Activated CD8-positive, alpha-beta T cell treated with anti-CD3 and anti-CD28 coated beads for 36 hours (primary cell): ENCODE measurements around the gene VPS37D. TPM values are rescaled to one million over a fixed set of nuclear protein-coding genes. Genes with fewer than 3 reads are reported as not detected.
"Not testable (repeated sequence)": the region's sequence is repeated elsewhere in the genome, so short reads cannot be mapped to it uniquely, and the experiment has no call there.

ENCODE experiments used
- ATAC-seq: fragments of 200-7000 bp; cut with Tn5 transposase; one replicate; pipeline ENCODE4 v1.10.0; 2021; ENCODE audit warnings: mild to moderate bottlenecking, moderate library complexity
- CTCF ChIA-PET: fragments of 350-600 bp; sonication (Branson Sonifier 250); formaldehyde crosslinking; loops from one replicate; lab custom pipeline; 2021; ENCODE audit warnings: antibody characterized with exemption; lab: Charles Lee
- POLR2A ChIA-PET: fragments of 350-600 bp; sonication (Branson Sonifier 250); formaldehyde crosslinking; loops from one replicate; lab custom pipeline; 2021; ENCODE audit warnings: antibody characterized with exemption; lab: Charles Lee
- DNase-seq: peaks from one replicate; pipeline ENCODE4 v3.0.0-alpha.2; 2020
- H3K27ac Mint-ChIP-seq: one replicate; pipeline ENCODE4 v1.8.0; 2021; ENCODE audit warnings: mild to moderate bottlenecking, mixed read lengths
- H3K27me3 Mint-ChIP-seq: one replicate; pipeline ENCODE4 v1.8.0; 2021; ENCODE audit warnings: mixed read lengths
- H3K36me3 Mint-ChIP-seq: one replicate; pipeline ENCODE4 v1.8.0; 2021; ENCODE audit warnings: low read depth, mixed read lengths
- H3K4me1 Mint-ChIP-seq: one replicate; pipeline ENCODE4 v1.8.0; 2021; ENCODE audit warnings: low read depth, mixed read lengths
- H3K4me3 Mint-ChIP-seq: one replicate; pipeline ENCODE4 v1.8.0; 2021; ENCODE audit warnings: mild to moderate bottlenecking, moderate library complexity, mixed read lengths
- H3K9me3 Mint-ChIP-seq: one replicate; pipeline ENCODE4 v1.8.0; 2021; ENCODE audit warnings: mixed read lengths
- intact Hi-C: fragments of 100-400 bp; cut with micrococcal nuclease; formaldehyde crosslinking; loops from one replicate; pipeline ENCODE4 v1.10.0; 2022
- total RNA-seq, 2 experiments: library from RNA; stranded (reverse); gene quantifications; one replicate each; pipeline ENCODE4 v1.2.3, GENCODE V29; 2021
- TF ChIP-seq, protein P1 (sequence below): fragments of 200-600 bp; IDR thresholded peaks from one replicate; pipeline ENCODE4 v1.8.0; 2022; ENCODE audit warnings: antibody characterized with exemption, mild to moderate bottlenecking

Gene VPS37D, protein sequence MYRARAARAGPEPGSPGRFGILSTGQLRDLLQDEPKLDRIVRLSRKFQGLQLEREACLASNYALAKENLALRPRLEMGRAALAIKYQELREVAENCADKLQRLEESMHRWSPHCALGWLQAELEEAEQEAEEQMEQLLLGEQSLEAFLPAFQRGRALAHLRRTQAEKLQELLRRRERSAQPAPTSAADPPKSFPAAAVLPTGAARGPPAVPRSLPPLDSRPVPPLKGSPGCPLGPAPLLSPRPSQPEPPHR
- 1 to 10 TPM in 1 of 2 experiments, under 1 TPM in 1; 0.87 to 1.1 TPM for total RNA-seq

DNA sequence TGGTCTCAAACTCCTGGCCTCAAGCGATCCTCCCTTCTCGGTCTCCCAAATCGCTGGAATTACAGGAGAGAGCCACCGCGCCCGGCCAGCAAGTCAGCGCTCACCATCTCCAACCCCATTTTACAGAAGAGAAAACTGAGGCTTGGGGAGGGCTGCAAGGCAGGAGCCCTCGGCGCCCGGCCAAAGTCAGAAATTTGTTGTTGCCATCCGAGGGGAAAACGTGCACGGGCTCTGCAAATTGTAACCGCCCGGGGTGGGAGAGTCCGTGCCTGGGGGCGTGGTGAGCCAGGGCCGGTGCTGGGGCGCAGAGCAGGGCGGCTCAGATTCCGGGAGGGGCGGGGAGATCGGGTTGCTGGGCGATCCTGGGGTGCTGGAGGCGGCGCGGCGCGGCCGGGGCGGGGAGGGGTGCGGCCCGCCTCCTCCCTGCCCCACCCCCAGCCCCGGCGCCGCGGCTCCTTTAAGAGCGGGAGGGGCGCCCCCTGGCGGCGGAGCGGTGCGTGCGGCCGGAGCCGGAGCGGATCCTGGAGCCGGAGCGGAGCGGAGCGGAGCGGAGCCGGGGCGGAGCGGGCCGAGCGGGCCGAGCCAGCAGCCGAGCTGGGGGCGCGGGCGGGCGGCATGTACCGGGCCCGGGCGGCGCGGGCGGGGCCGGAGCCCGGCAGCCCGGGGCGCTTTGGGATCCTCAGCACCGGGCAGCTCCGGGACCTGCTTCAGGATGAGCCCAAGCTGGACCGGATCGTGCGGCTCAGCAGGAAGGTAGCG, at the start of gene VPS37D:
Gene VPS37D, plus strand, starts transcription at position 488 of the 759 bp plus-strand sequence. Its CDS starts 128 bp downstream, at position 616.
- TF ChIP-seq, protein P1, sequence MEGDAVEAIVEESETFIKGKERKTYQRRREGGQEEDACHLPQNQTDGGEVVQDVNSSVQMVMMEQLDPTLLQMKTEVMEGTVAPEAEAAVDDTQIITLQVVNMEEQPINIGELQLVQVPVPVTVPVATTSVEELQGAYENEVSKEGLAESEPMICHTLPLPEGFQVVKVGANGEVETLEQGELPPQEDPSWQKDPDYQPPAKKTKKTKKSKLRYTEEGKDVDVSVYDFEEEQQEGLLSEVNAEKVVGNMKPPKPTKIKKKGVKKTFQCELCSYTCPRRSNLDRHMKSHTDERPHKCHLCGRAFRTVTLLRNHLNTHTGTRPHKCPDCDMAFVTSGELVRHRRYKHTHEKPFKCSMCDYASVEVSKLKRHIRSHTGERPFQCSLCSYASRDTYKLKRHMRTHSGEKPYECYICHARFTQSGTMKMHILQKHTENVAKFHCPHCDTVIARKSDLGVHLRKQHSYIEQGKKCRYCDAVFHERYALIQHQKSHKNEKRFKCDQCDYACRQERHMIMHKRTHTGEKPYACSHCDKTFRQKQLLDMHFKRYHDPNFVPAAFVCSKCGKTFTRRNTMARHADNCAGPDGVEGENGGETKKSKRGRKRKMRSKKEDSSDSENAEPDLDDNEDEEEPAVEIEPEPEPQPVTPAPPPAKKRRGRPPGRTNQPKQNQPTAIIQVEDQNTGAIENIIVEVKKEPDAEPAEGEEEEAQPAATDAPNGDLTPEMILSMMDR = peak; percentile 66
- ChIA-PET CTCF (interaction anchor here (0.6 to 5.3 kb wide), 19 partner anchors 8 to 80 kb away, joined by 3 to 37 read pairs (median 3); partner anchors contain the start of genes ABHD11, MLXIPL and STX1A), POLR2A (interaction anchor here (0.8 to 1.4 kb wide), 2 partner anchors 42 to 52 kb away, joined by 3 to 4 read pairs; partner anchors contain the start of gene STX1A)
- intact Hi-C loops = loop anchor here (2.0 to 5.0 kb wide), 2 partner anchors 60 to 61 kb away; no protein-coding TSS in a partner anchor
- H3K36me3 Mint-ChIP-seq = no peaks in the 10 kb centered on the region
- H3K27me3 Mint-ChIP-seq = peaks cover 30% of the 10 kb centered on the region
- peak within 1 kb of the TSS; percentile 67 for H3K4me3 Mint-ChIP-seq
- no peak within 1 kb of the TSS for H3K27ac Mint-ChIP-seq
- DNase-seq (peak; percentile 92), ATAC-seq (peak; percentile 95)
- H3K4me1 Mint-ChIP-seq = peaks cover 11% of the 10 kb centered on the region
- H3K9me3 Mint-ChIP-seq = peaks cover 7% of the 10 kb centered on the region

DNA sequence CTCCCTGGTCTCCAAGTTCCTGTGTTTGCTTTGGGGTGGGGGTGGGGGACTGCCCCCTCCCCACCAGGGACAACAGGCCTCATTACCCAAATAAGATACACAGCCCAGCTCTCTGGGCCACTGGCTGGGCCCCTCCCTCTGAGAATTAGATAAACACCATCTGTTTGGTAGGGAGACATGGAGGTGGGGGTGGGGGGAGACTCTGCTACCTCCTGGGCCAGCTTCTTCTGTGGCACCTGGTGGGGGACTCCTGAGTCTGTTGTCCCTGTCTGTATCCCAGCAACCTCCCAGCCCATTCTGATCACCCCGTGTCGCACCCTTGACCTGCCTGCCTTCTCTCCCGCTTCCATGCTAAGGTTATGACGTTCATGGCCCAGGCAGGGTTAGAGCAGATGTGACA, 49.1 kb upstream of the VPS37D start:
- H3K9me3 Mint-ChIP-seq = no peaks in the 10 kb centered on the region
- intact Hi-C loops = no loop called here
- H3K4me1 Mint-ChIP-seq = peaks cover 4% of the 10 kb centered on the region
- H3K36me3 Mint-ChIP-seq = no peaks in the 10 kb centered on the region
- H3K4me3 Mint-ChIP-seq = no peak overlapping the region
- DNase-seq (no peak), ATAC-seq (no peak)
- H3K27me3 Mint-ChIP-seq = peaks cover 23% of the 10 kb centered on the region
- POLR2A ChIA-PET = no interaction called here
- TF ChIP-seq, protein P1 = no peak
- CTCF ChIA-PET = interaction anchor here (0.9 to 8.6 kb wide), 2 partner anchors 11 to 13 kb away, joined by 3 to 50 read pairs; no protein-coding TSS in a partner anchor
- no peak overlapping the region for H3K27ac Mint-ChIP-seq

DNA sequence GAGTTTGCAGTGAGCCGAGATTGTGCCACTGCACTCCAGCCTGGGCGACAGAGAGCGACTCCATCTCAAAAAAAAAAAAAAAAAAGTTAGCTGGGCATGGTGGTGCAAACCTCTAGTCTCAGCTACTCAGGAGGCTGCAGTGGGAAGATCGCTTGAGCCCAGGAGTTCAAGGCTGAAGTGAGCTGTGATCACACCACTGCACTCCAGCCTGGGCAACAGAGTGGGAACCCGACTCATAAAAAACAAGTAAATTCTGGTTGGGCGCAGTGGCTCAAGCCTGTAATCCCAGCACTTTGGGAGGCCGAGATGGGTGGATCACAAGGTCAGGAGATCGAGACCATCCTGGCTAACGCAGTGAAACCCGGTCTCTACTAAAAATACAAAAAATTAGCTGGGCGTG, 48.2 kb upstream of the VPS37D start:
- DNase-seq, ATAC-seq, intact Hi-C loops, POLR2A ChIA-PET, H3K4me1 Mint-ChIP-seq, H3K4me3 Mint-ChIP-seq, H3K36me3 Mint-ChIP-seq, H3K27ac Mint-ChIP-seq, H3K9me3 Mint-ChIP-seq: not testable (repeated sequence)
- CTCF ChIA-PET = interaction anchor here (8.6 kb wide), 1 partner anchor 12 kb away, joined by 50 read pairs; no protein-coding TSS in a partner anchor
- peaks cover 23% of the 10 kb centered on the region for H3K27me3 Mint-ChIP-seq

DNA sequence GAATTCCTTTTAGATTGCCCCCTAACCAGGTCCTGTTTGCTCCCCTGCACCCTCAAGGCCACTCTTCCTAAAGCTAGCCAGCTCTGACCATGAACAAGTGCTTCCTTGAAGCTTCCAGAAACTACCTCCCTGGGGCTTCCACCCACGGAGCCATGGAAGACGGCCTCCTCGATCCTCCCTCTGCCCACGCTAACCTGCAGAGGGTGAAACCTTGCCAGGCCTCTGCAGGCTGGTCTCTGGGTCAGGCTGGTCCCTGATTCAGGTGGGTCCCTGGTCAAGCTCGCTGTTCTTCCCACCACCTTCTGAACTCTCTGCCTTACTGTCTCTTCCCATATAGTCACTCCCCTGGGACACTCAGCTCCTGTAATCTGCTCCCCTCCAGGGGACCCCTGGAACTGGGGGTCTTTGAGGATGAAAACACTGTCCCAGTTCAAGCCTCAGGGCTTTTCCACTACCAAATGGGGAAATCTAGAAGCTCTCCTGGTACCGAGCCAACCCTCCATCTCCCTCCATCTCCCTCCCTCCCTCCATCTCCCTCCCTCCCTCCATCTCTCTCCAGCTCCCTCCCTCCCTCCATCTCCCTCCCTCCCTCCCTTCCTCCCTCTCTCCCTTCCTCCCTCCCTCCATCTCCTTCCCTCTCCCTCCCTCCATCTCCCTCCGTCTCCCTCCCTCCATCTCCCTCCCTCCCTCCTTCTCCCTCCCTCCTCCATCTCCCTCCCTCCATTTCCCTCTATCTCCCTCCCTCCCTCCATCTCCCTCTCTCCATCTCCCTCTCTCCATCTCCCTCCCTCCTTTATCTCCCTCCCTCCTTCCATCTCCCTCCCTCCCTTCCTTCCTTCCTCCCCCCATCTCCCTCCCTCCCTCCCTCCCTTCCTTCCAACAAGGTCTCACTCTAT, 46.2 kb upstream of the VPS37D start:
- Mint-ChIP-seq H3K27me3 (peaks cover 34% of the 10 kb centered on the region), H3K9me3 (no peaks in the 10 kb centered on the region), H3K4me3 (no peak overlapping the region), H3K36me3 (no peaks in the 10 kb centered on the region), H3K4me1 (peaks cover 7% of the 10 kb centered on the region), H3K27ac (no peak overlapping the region)
- ChIA-PET POLR2A (no interaction called here), CTCF (interaction anchor here (1.0 to 8.6 kb wide), 5 partner anchors 8 to 113 kb away, joined by 3 to 50 read pairs (median 7); no protein-coding TSS in a partner anchor)
- intact Hi-C loops = no loop called here
- TF ChIP-seq, protein P1 = no peak
- ATAC-seq (no peak), DNase-seq (no peak)

DNA sequence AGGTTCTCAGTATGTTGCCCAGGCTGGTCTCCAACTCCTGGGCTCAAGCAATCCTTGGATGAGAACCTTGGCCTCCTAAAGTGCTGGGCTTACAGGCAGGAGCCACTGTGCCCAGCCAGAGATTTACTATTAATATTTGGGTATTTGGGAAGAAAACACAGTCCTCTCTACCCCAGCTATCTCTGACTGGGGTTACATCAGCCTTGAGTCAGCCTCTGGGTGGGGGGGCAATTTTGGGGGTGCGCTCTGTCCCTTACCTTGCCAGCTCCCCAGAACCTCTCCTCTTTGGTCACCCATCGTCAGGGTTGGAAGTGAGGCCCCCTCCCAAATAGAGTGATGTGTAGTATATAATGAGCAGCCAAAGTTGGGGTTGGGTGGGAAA, 45.1 kb upstream of the VPS37D start:
- peaks cover 41% of the 10 kb centered on the region for H3K27me3 Mint-ChIP-seq
- TF ChIP-seq, protein P1 = no peak
- H3K9me3 Mint-ChIP-seq = no peaks in the 10 kb centered on the region
- no peaks in the 10 kb centered on the region for H3K36me3 Mint-ChIP-seq
- peaks cover 7% of the 10 kb centered on the region for H3K4me1 Mint-ChIP-seq
- POLR2A ChIA-PET = no interaction called here
- ATAC-seq (no peak), DNase-seq (no peak)
- no peak overlapping the region for H3K4me3 Mint-ChIP-seq
- intact Hi-C loops = no loop called here
- H3K27ac Mint-ChIP-seq = no peak overlapping the region
- CTCF ChIA-PET = interaction anchor here (1.0 to 8.6 kb wide), 2 partner anchors 15 to 112 kb away, joined by 3 to 50 read pairs; no protein-coding TSS in a partner anchor
